ENCODE data around the gene KICS2. TPM values are rescaled to one million over a fixed set of nuclear protein-coding genes. Genes with fewer than 3 reads are reported as not detected.

Gene KICS2
- total and polyA plus RNA-seq, 9 of the 15 experiments (the other 6 are each of a cell fraction or from before 2014, with no cell fraction given), result 2.3 to 6.4 (median 5.5) TPM

- POLR2A ChIA-PET, result interaction anchor here (0.6 to 0.7 kb wide), 2 partner anchors 9 to 47 kb away, joined by 3 to 4 read pairs; no protein-coding TSS in a partner anchor
- H3K4me2 ChIP-seq (ENCODE audit: insufficient read depth, low read length), result no peak overlapping the region
These were observed 14.5 kb upstream of the KICS2 start for GRCh38 chr12:64236549-64236948.

More at GRCh38 chr12:64236549-64236948, 14.5 kb upstream of the KICS2 start:
- H3K27ac ChIP-seq (ENCODE audit: extremely low read depth, low read depth, low read length), result no peak overlapping the region
- in situ Hi-C loops (cut with MboI), result no loop called here
- no TSS peak for BruUV-seq (replicated peaks)
- no peaks in the 10 kb centered on the region for H3K36me3 ChIP-seq (ENCODE audit: control insufficient read depth, insufficient read depth, low read length)
- H3K4me3 ChIP-seq, result no peak overlapping the region
- FAIRE-seq, result no peak
- DNase-seq (ENCODE audit: extremely low read depth in 1 of 4, low spot score in 3 of 4), result no peak
- H3K79me2 ChIP-seq (ENCODE audit: control insufficient read depth, insufficient read depth, low read length), result no peaks in the 10 kb centered on the region
- H4K20me1 ChIP-seq (replicated peaks; ENCODE audit: control insufficient read depth, insufficient read depth, low read length), result no peaks in the 10 kb centered on the region
- TF ChIP-seq ZEB2 (IDR thresholded peaks at IDR 0.05) (no peak), NFATC3 (IDR thresholded peaks at IDR 0.05) (no peak), CTCF (IDR thresholded peaks at IDR 0.05 in 2 of 3, conservative IDR thresholded peaks at IDR 0.05 in 1 of 3; ENCODE audit: insufficient read depth in 2 of 3, low read depth in 1 of 3, low read length in 3 of 3) (peak in 1 of 3 experiments; percentile 20; a peak in 1 of 6 replicates), ZNF175 (CRISPR knock-in tag; IDR thresholded peaks at IDR 0.05; ENCODE audit: low read depth) (no peak), NONO (IDR thresholded peaks at IDR 0.05; ENCODE audit: low read depth in 2 of 2, low read length in 1 of 2) (no peak)
- CTCF ChIA-PET (ENCODE audit: low intra/inter-chr PET ratio), result no interaction called here
- peak; percentile 55; the same call in 2 of the 3 replicates for ATAC-seq
- H3K9me1 ChIP-seq (ENCODE audit: control insufficient read depth, insufficient read depth, low read length), result no peaks in the 10 kb centered on the region
- H3K4me1 ChIP-seq (replicated peaks in 1 of 2; ENCODE audit: control insufficient read depth in 2 of 2, insufficient read depth in 2 of 2, low read length in 2 of 2), result no peaks in the 10 kb centered on the region
- no peaks in the 10 kb centered on the region for H3K9me3 ChIP-seq (replicated peaks; ENCODE audit: control insufficient read depth, insufficient read depth, low read depth, low read length)
- H3K9ac ChIP-seq (ENCODE audit: insufficient read depth in 1 of 2, low read depth in 2 of 2, low read length in 2 of 2), result no peak overlapping the region
- no peak overlapping the region for H2AFZ ChIP-seq (ENCODE audit: low read depth, low read length)
- intact Hi-C loops (cut with micrococcal nuclease), result no loop called here
- peaks cover 5 to 10% of the 10 kb centered on the region in 2 experiments; a peak in 4 of 5 replicates for H3K27me3 ChIP-seq (ENCODE audit: control insufficient read depth in 2 of 2, insufficient read depth in 2 of 2, low read length in 2 of 2)

All from K562 (cell line).